ENCODE measurements around the gene FAM124A.

The FAM124A gene

GRCh38 chr13:51240178-51240577 is 18.0 kb downstream of the FAM124A start:
- Histone ChIP-seq H3K27me3 (ENCODE audit: control insufficient read depth in 1 of 2, insufficient read depth in 1 of 2, low read length in 2 of 2) (peaks cover 0 to 31% of the 10 kb centered on the region in 2 experiments), H2BK120ac (ENCODE audit: low read depth, low read length) (no peak overlapping the region), H3K23ac (ENCODE audit: low read length in 2 of 2) (no peak overlapping the region), H3K27ac (ENCODE audit: low read length, poor library complexity, severe bottlenecking) (no peak overlapping the region), H2AFZ (ENCODE audit: low read depth, low read length) (no peak overlapping the region), H4K8ac (ENCODE audit: low read length) (no peak overlapping the region), H3K4ac (ENCODE audit: low read depth in 1 of 2, low read length in 2 of 2) (no peak overlapping the region), H3K4me3 (ENCODE audit: insufficient read depth in 1 of 2, low read depth in 1 of 2, low read length in 2 of 2) (no peak overlapping the region), H3K4me2 (ENCODE audit: low read length, poor library complexity, severe bottlenecking) (no peak overlapping the region), H3K9ac (ENCODE audit: low read length) (peak overlapping the region; percentile 78), H3K14ac (ENCODE audit: low read length in 2 of 2) (no peak overlapping the region), H3K36me3 (ENCODE audit: control insufficient read depth in 1 of 2, insufficient read depth in 2 of 2, low read depth in 1 of 2, low read length in 2 of 2) (no peaks in the 10 kb centered on the region), H2AK5ac (ENCODE audit: low read length, severe bottlenecking) (no peak overlapping the region), H3K9me3 (ENCODE audit: control insufficient read depth, low read length) (no peaks in the 10 kb centered on the region), H3K4me1 (ENCODE audit: control insufficient read depth, insufficient read depth, low read depth, low read length) (peaks cover 4% of the 10 kb centered on the region), H4K91ac (ENCODE audit: low read length) (no peak overlapping the region), H3K79me1 (replicated peaks; ENCODE audit: low read length, poor library complexity, severe bottlenecking) (no peaks in the 10 kb centered on the region), H2BK5ac (ENCODE audit: low read depth, low read length, poor library complexity, severe bottlenecking) (no peak overlapping the region), H3K18ac (ENCODE audit: low read depth in 1 of 2, low read length in 2 of 2) (no peak overlapping the region), H2BK15ac (ENCODE audit: low read depth, poor library complexity, severe bottlenecking) (no peak overlapping the region), H2BK12ac (ENCODE audit: low read length in 2 of 2) (no peak overlapping the region)
- DNase-seq, result no peak
- 81% methylated on average over 3 of the region's 5 CpGs for WGBS

- no peak overlapping the region for H2BK15ac ChIP-seq (ENCODE audit: low read depth, poor library complexity, severe bottlenecking)
- 90% methylated on average over 3 of the region's 3 CpGs for WGBS
These were observed 18.8 kb downstream of the FAM124A start for GRCh38 chr13:51240958-51241357.

GRCh38 chr13:51241720-51242119 is 19.5 kb downstream of the FAM124A start:
- 75% methylated on average over 4 of the region's 6 CpGs for WGBS
- H2AK5ac ChIP-seq (ENCODE audit: low read length, severe bottlenecking), result no peak overlapping the region
- DNase-seq, result peak; percentile 12
- H3K9me3 ChIP-seq (ENCODE audit: control insufficient read depth, low read length), result no peaks in the 10 kb centered on the region
- H2AFZ ChIP-seq (ENCODE audit: low read depth, low read length), result no peak overlapping the region
- no peak overlapping the region for H3K4me2 ChIP-seq (ENCODE audit: low read length, poor library complexity, severe bottlenecking)
- H3K14ac ChIP-seq (ENCODE audit: low read length in 2 of 2), result no peak overlapping the region
- no peak overlapping the region for H2BK5ac ChIP-seq (ENCODE audit: low read depth, low read length, poor library complexity, severe bottlenecking)
- H3K27ac ChIP-seq (ENCODE audit: low read length, poor library complexity, severe bottlenecking), result no peak overlapping the region
- no peak overlapping the region for H3K18ac ChIP-seq (ENCODE audit: low read depth in 1 of 2, low read length in 2 of 2)
- no peak overlapping the region for H4K8ac ChIP-seq (ENCODE audit: low read length)
- H3K79me1 ChIP-seq (replicated peaks; ENCODE audit: low read length, poor library complexity, severe bottlenecking), result no peaks in the 10 kb centered on the region
- peaks cover 0 to 24% of the 10 kb centered on the region in 2 experiments for H3K27me3 ChIP-seq (ENCODE audit: control insufficient read depth in 1 of 2, insufficient read depth in 1 of 2, low read length in 2 of 2)
- no peak overlapping the region for H3K4me3 ChIP-seq (ENCODE audit: insufficient read depth in 1 of 2, low read depth in 1 of 2, low read length in 2 of 2)
- H2BK15ac ChIP-seq (ENCODE audit: low read depth, poor library complexity, severe bottlenecking), result no peak overlapping the region
- H3K4me1 ChIP-seq (ENCODE audit: control insufficient read depth, insufficient read depth, low read depth, low read length), result peaks cover 7% of the 10 kb centered on the region
- H3K9ac ChIP-seq (ENCODE audit: low read length), result peak overlapping the region; percentile 78
- no peak overlapping the region for H2BK12ac ChIP-seq (ENCODE audit: low read length in 2 of 2)
- no peaks in the 10 kb centered on the region for H3K36me3 ChIP-seq (ENCODE audit: control insufficient read depth in 1 of 2, insufficient read depth in 2 of 2, low read depth in 1 of 2, low read length in 2 of 2)
- no peak overlapping the region for H3K23ac ChIP-seq (ENCODE audit: low read length in 2 of 2)
- no peak overlapping the region for H3K4ac ChIP-seq (ENCODE audit: low read depth in 1 of 2, low read length in 2 of 2)
- no peak overlapping the region for H4K91ac ChIP-seq (ENCODE audit: low read length)
- no peak overlapping the region for H2BK120ac ChIP-seq (ENCODE audit: low read depth, low read length)

More at GRCh38 chr13:51240958-51241357, 18.8 kb downstream of the FAM124A start:
- no peak overlapping the region for H4K91ac ChIP-seq (ENCODE audit: low read length)
- H3K27ac ChIP-seq (ENCODE audit: low read length, poor library complexity, severe bottlenecking), result no peak overlapping the region
- no peaks in the 10 kb centered on the region for H3K36me3 ChIP-seq (ENCODE audit: control insufficient read depth in 1 of 2, insufficient read depth in 2 of 2, low read depth in 1 of 2, low read length in 2 of 2)
- H3K23ac ChIP-seq (ENCODE audit: low read length in 2 of 2), result no peak overlapping the region
- H2BK5ac ChIP-seq (ENCODE audit: low read depth, low read length, poor library complexity, severe bottlenecking), result no peak overlapping the region
- no peaks in the 10 kb centered on the region for H3K79me1 ChIP-seq (replicated peaks; ENCODE audit: low read length, poor library complexity, severe bottlenecking)
- H3K4me1 ChIP-seq (ENCODE audit: control insufficient read depth, insufficient read depth, low read depth, low read length), result peaks cover 3% of the 10 kb centered on the region
- no peak overlapping the region for H3K18ac ChIP-seq (ENCODE audit: low read depth in 1 of 2, low read length in 2 of 2)
- H3K9ac ChIP-seq (ENCODE audit: low read length), result peak overlapping the region; percentile 78
- no peak overlapping the region for H3K4me2 ChIP-seq (ENCODE audit: low read length, poor library complexity, severe bottlenecking)
- H3K4ac ChIP-seq (ENCODE audit: low read depth in 1 of 2, low read length in 2 of 2), result no peak overlapping the region
- no peak overlapping the region for H2AK5ac ChIP-seq (ENCODE audit: low read length, severe bottlenecking)
- no peak overlapping the region for H3K14ac ChIP-seq (ENCODE audit: low read length in 2 of 2)
- no peak overlapping the region for H2AFZ ChIP-seq (ENCODE audit: low read depth, low read length)
- H3K27me3 ChIP-seq (ENCODE audit: control insufficient read depth in 1 of 2, insufficient read depth in 1 of 2, low read length in 2 of 2), result peaks cover 0 to 27% of the 10 kb centered on the region in 2 experiments
- no peak overlapping the region for H2BK12ac ChIP-seq (ENCODE audit: low read length in 2 of 2)
- peak overlapping the region in 1 of 2 experiments; percentile 9 for H3K4me3 ChIP-seq (ENCODE audit: insufficient read depth in 1 of 2, low read depth in 1 of 2, low read length in 2 of 2)
- H4K8ac ChIP-seq (ENCODE audit: low read length), result no peak overlapping the region
- no peak overlapping the region for H2BK120ac ChIP-seq (ENCODE audit: low read depth, low read length)
- no peak for DNase-seq
- no peaks in the 10 kb centered on the region for H3K9me3 ChIP-seq (ENCODE audit: control insufficient read depth, low read length)

- no peaks in the 10 kb centered on the region for H3K79me1 ChIP-seq (replicated peaks; ENCODE audit: low read length, poor library complexity, severe bottlenecking)
- H3K9me3 ChIP-seq (ENCODE audit: control insufficient read depth, low read length), result no peaks in the 10 kb centered on the region
- no peak overlapping the region for H2BK5ac ChIP-seq (ENCODE audit: low read depth, low read length, poor library complexity, severe bottlenecking)
- H2BK12ac ChIP-seq (ENCODE audit: low read length in 2 of 2), result no peak overlapping the region
- no peak overlapping the region for H3K27ac ChIP-seq (ENCODE audit: low read length, poor library complexity, severe bottlenecking)
- WGBS, result 66% methylated on average over 4 of the region's 4 CpGs
- H2AFZ ChIP-seq (ENCODE audit: low read depth, low read length), result no peak overlapping the region
- H2BK15ac ChIP-seq (ENCODE audit: low read depth, poor library complexity, severe bottlenecking), result no peak overlapping the region
- DNase-seq, result no peak
- peaks cover 0 to 31% of the 10 kb centered on the region in 2 experiments for H3K27me3 ChIP-seq (ENCODE audit: control insufficient read depth in 1 of 2, insufficient read depth in 1 of 2, low read length in 2 of 2)
- no peak overlapping the region for H4K8ac ChIP-seq (ENCODE audit: low read length)
- no peak overlapping the region for H4K91ac ChIP-seq (ENCODE audit: low read length)
- no peak overlapping the region for H3K4me2 ChIP-seq (ENCODE audit: low read length, poor library complexity, severe bottlenecking)
- H3K18ac ChIP-seq (ENCODE audit: low read depth in 1 of 2, low read length in 2 of 2), result no peak overlapping the region
- H3K4me3 ChIP-seq (ENCODE audit: insufficient read depth in 1 of 2, low read depth in 1 of 2, low read length in 2 of 2), result no peak overlapping the region
- no peak overlapping the region for H3K9ac ChIP-seq (ENCODE audit: low read length)
- peaks cover 11% of the 10 kb centered on the region for H3K4me1 ChIP-seq (ENCODE audit: control insufficient read depth, insufficient read depth, low read depth, low read length)
- no peak overlapping the region for H3K23ac ChIP-seq (ENCODE audit: low read length in 2 of 2)
- H2BK120ac ChIP-seq (ENCODE audit: low read depth, low read length), result no peak overlapping the region
- no peak overlapping the region for H2AK5ac ChIP-seq (ENCODE audit: low read length, severe bottlenecking)
- H3K14ac ChIP-seq (ENCODE audit: low read length in 2 of 2), result no peak overlapping the region
- H3K4ac ChIP-seq (ENCODE audit: low read depth in 1 of 2, low read length in 2 of 2), result no peak overlapping the region
- H3K36me3 ChIP-seq (ENCODE audit: control insufficient read depth in 1 of 2, insufficient read depth in 2 of 2, low read depth in 1 of 2, low read length in 2 of 2), result peaks cover 0 to 3% of the 10 kb centered on the region in 2 experiments
These were observed 21.0 kb downstream of the FAM124A start for GRCh38 chr13:51243227-51243626.
